Testis (tissue), 3 donors: Measurements from ENCODE around the gene NOX3. TPM values are rescaled to one million over a fixed set of nuclear protein-coding genes. Genes with fewer than 3 reads are reported as not detected.

Experiments used
- DNase-seq: peaks from one replicate; pipeline ENCODE4 v3.0.0-alpha.2; 2019
- H3K27ac ChIP-seq, 2 donors: fragments of 200-600 bp; sonication (generic); one replicate each; pipeline ENCODE4 v1.5.1; 2019
- H3K27me3 ChIP-seq: fragments of 200-600 bp; sonication (generic); one replicate; pipeline ENCODE4 v1.5.1; 2019
- H3K36me3 ChIP-seq: fragments of 200-600 bp; sonication (generic); one replicate; pipeline ENCODE4 v1.5.1; 2017; ENCODE audit warnings: low read depth; ENCODE audit errors: missing control alignments
- H3K4me1 ChIP-seq: fragments of 200-600 bp; sonication (generic); one replicate; pipeline ENCODE4 v1.5.1; 2019
- H3K4me3 ChIP-seq, 2 donors: fragments of 200-600 bp; sonication (generic); one replicate each; pipeline ENCODE4 v1.5.1; 2017 to 2019
- H3K9me3 ChIP-seq: fragments of 200-600 bp; sonication (generic); one replicate; pipeline ENCODE4 v1.5.1; 2017
- POLR2A ChIP-seq: fragments of 450-650 bp; IDR thresholded peaks from one replicate; pipeline ENCODE4 v1.6.1; 2017; ENCODE audit warnings: antibody characterized with exemption, mild to moderate bottlenecking, moderate library complexity
- WGBS, 2 donors: methylation state at CpG; one replicate each; pipeline ENCODE4 v1.1.5; 2018; 5-methylcytosine and 5-hydroxymethylcytosine counted together
- intact Hi-C: fragments of 100-400 bp; cut with DNase I; formaldehyde crosslinking; loops from one replicate; pipeline ENCODE4 v1.15.1; 2023; ENCODE audit warnings: low total_unique reads
- polyA plus RNA-seq: library from polyadenylated mRNA; stranded (reverse); fragments of 350-450 nt; fragmentation: Illumina TruSeq; extraction: RNeasy Lipid Tissue Mini Kit (QIAGEN cat#74804); gene quantifications from one replicate; pipeline ENCODE4 v1.2.3, GENCODE V29; 2014; ENCODE audit warnings: low read depth, low replicate concordance; ENCODE audit not compliant: insufficient read depth
- total RNA-seq, 2 donors: library from RNA; depleted of rRNA; stranded (reverse); fragments of >200 nt; gene quantifications; one replicate each; pipeline ENCODE4 v1.2.3, GENCODE V29; 2016
- TF ChIP-seq, protein P1 (sequence below), 3 experiments: fragments of 450-650 bp in 2 of 3; fragments of 200-600 bp in 1 of 3; sonication (generic) in 1 of 3; IDR thresholded peaks; one replicate each; pipeline ENCODE4 v1.5.1; 2016 to 2019; ENCODE audit warnings: antibody characterized with exemption in 3 of 3, mild to moderate bottlenecking in 2 of 3, moderate library complexity in 1 of 3

Gene NOX3
- total and polyA plus RNA-seq, 3 donors from 2014 or later: not detected

GRCh38 chr6:155387481-155387880 is 68.2 kb downstream of the NOX3 start:
- Histone ChIP-seq H3K36me3 (no peaks in the 10 kb centered on the region), H3K27me3 (no peaks in the 10 kb centered on the region), H3K4me1 (no peaks in the 10 kb centered on the region), H3K27ac (no peak overlapping the region), H3K9me3 (no peaks in the 10 kb centered on the region), H3K4me3 (no peak overlapping the region)
- TF ChIP-seq, protein P1, sequence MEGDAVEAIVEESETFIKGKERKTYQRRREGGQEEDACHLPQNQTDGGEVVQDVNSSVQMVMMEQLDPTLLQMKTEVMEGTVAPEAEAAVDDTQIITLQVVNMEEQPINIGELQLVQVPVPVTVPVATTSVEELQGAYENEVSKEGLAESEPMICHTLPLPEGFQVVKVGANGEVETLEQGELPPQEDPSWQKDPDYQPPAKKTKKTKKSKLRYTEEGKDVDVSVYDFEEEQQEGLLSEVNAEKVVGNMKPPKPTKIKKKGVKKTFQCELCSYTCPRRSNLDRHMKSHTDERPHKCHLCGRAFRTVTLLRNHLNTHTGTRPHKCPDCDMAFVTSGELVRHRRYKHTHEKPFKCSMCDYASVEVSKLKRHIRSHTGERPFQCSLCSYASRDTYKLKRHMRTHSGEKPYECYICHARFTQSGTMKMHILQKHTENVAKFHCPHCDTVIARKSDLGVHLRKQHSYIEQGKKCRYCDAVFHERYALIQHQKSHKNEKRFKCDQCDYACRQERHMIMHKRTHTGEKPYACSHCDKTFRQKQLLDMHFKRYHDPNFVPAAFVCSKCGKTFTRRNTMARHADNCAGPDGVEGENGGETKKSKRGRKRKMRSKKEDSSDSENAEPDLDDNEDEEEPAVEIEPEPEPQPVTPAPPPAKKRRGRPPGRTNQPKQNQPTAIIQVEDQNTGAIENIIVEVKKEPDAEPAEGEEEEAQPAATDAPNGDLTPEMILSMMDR (IDR thresholded peaks at IDR 0.05): no peak
- WGBS, 2 donors: 88 to 94% methylated on average over 2 of the region's 2 CpGs
- intact Hi-C loops: no loop called here
- no peak for DNase-seq

GRCh38 chr6:155384321-155384952 is 71.2 kb downstream of the NOX3 start:
- Histone ChIP-seq H3K36me3 (no peaks in the 10 kb centered on the region), H3K27ac (no peak overlapping the region), H3K9me3 (no peaks in the 10 kb centered on the region), H3K27me3 (no peaks in the 10 kb centered on the region), H3K4me1 (no peaks in the 10 kb centered on the region), H3K4me3 (no peak overlapping the region)
- no peak for DNase-seq
- WGBS, 2 donors: 71% methylated on average over 15 of the region's 15 CpGs
- intact Hi-C loops: no loop called here
- TF ChIP-seq POLR2A: no peak
- TF ChIP-seq, protein P1 (IDR thresholded peaks at IDR 0.05): no peak

- no peak for DNase-seq
- no peak for TF ChIP-seq POLR2A
- TF ChIP-seq, protein P1 (IDR thresholded peaks at IDR 0.05): no peak
- WGBS, 2 donors: 42 to 74% methylated on average over 5 of the region's 5 CpGs
- intact Hi-C loops: no loop called here
- H3K9me3 ChIP-seq: no peaks in the 10 kb centered on the region
- no peaks in the 10 kb centered on the region for H3K4me1 ChIP-seq
- H3K27me3 ChIP-seq: no peaks in the 10 kb centered on the region
- H3K36me3 ChIP-seq: no peaks in the 10 kb centered on the region
- H3K27ac ChIP-seq: no peak overlapping the region
- H3K4me3 ChIP-seq: no peak overlapping the region
These were observed 71.7 kb downstream of the NOX3 start for GRCh38 chr6:155383913-155384312.

- no peak for DNase-seq
- 63 to 76% methylated on average over 3 of the region's 3 CpGs for WGBS, 2 donors
- H3K9me3 ChIP-seq: no peaks in the 10 kb centered on the region
- intact Hi-C loops: no loop called here
- no peak overlapping the region for H3K4me3 ChIP-seq
- TF ChIP-seq, protein P1 (IDR thresholded peaks at IDR 0.05): no peak
- TF ChIP-seq POLR2A: no peak
- no peaks in the 10 kb centered on the region for H3K4me1 ChIP-seq
- H3K27ac ChIP-seq: no peak overlapping the region
- no peaks in the 10 kb centered on the region for H3K27me3 ChIP-seq
- H3K36me3 ChIP-seq: no peaks in the 10 kb centered on the region
These were observed 73.3 kb downstream of the NOX3 start for GRCh38 chr6:155382338-155382685.

- Histone ChIP-seq H3K4me1 (no peaks in the 10 kb centered on the region), H3K9me3 (no peaks in the 10 kb centered on the region), H3K4me3 (no peak overlapping the region), H3K27ac (no peak overlapping the region), H3K36me3 (no peaks in the 10 kb centered on the region), H3K27me3 (no peaks in the 10 kb centered on the region)
- intact Hi-C loops: no loop called here
- DNase-seq: no peak
- TF ChIP-seq POLR2A: no peak
- TF ChIP-seq, protein P1 (IDR thresholded peaks at IDR 0.05): no peak
- 69 to 76% methylated on average over 5 of the region's 5 CpGs for WGBS, 2 donors
These were observed 73.8 kb downstream of the NOX3 start for GRCh38 chr6:155381673-155382337.
